Fibroblast of pulmonary artery (primary cell): Measurements from ENCODE around the gene TSPAN32.

ENCODE experiments used
- DNase-seq: peaks from one replicate; pipeline ENCODE4 v3.0.0-alpha.2; 2010; ENCODE audit warnings: low read depth
- H3K4me3 ChIP-seq: replicated peaks from 2 replicates; pipeline ENCODE4 v1.5.1; 2011; ENCODE audit warnings: low read depth, mild to moderate bottlenecking, control low read depth, low read length, moderate library complexity
- CTCF ChIP-seq: IDR thresholded peaks from 2 replicates; pipeline ENCODE4 v1.5.1; 2011; ENCODE audit warnings: mild to moderate bottlenecking, control low read depth, low read length, inconsistent platforms; ENCODE audit errors: missing control alignments

Gene TSPAN32

GRCh38 chr11:2310786-2311352 lies 9.1 kb downstream of the TSPAN32 start:
- DNase-seq = no peak
- TF ChIP-seq CTCF = no peak
- no peak overlapping the region for H3K4me3 ChIP-seq

- no peak for TF ChIP-seq CTCF
- no peak for DNase-seq
- no peak overlapping the region for H3K4me3 ChIP-seq
Observed at GRCh38 chr11:2311353-2312133, 9.7 kb downstream of the TSPAN32 start.

GRCh38 chr11:2312232-2313042 lies 10.6 kb downstream of the TSPAN32 start:
- H3K4me3 ChIP-seq = no peak overlapping the region
- peak; percentile 35 for DNase-seq
- no peak for TF ChIP-seq CTCF

- TF ChIP-seq CTCF = no peak
- H3K4me3 ChIP-seq = no peak overlapping the region
- DNase-seq = no peak
Observed at GRCh38 chr11:2313051-2313951, 11.5 kb downstream of the TSPAN32 start.

- no peak for DNase-seq
- H3K4me3 ChIP-seq = no peak overlapping the region
- TF ChIP-seq CTCF = no peak
Observed at GRCh38 chr11:2314136-2314524, 12.3 kb downstream of the TSPAN32 start.
